Fibroblast of skin of scalp (primary cell): ENCODE results near the gene AFF3. TPM values are rescaled to one million over a fixed set of nuclear protein-coding genes. Genes with fewer than 3 reads are reported as not detected.
A peak's percentile ranks its signal among the peaks of the same experiment; 100 is the strongest.
"Not testable (repeated sequence)": the region's sequence is repeated elsewhere in the genome, so short reads cannot be mapped to it uniquely, and the experiment has no call there.

ENCODE experiments used
- DNase-seq: peaks from one replicate; pipeline ENCODE4 v3.0.0-alpha.2; 2013
- polyA plus RNA-seq, 2 experiments: library from polyadenylated mRNA; unstranded; fragments of 120-200 nt; gene quantifications; one replicate each; pipeline ENCODE4 v1.2.1, GENCODE V29; 2013; ENCODE audit not compliant: insufficient read length in 2 of 2

Gene AFF3
- polyA plus RNA-seq (2013, experiment 1 of 2; ENCODE audit: insufficient read length) = 64.1 TPM
- polyA plus RNA-seq (2013, experiment 2 of 2; ENCODE audit: insufficient read length) = 58.8 TPM

- DNase-seq = no peak
Measured at GRCh38 chr2:100142393-100142792, at the start of gene AFF3. Gene AFF3, minus strand, starts transcription at chr2:100142590. Its CDS starts 38,136 bp downstream, at chr2:100104454.

- no peak for DNase-seq
Measured at GRCh38 chr2:100189387-100189786, 47.0 kb upstream of the AFF3 start.

GRCh38 chr2:100188326-100188725 is 45.9 kb upstream of the AFF3 start:
- DNase-seq = no peak

- no peak for DNase-seq
Measured at GRCh38 chr2:100186126-100186525, 43.7 kb upstream of the AFF3 start.

GRCh38 chr2:100185516-100185915 is 43.1 kb upstream of the AFF3 start:
- DNase-seq = no peak

GRCh38 chr2:100185105-100185504 is 42.7 kb upstream of the AFF3 start:
- DNase-seq = no peak

- no peak for DNase-seq
Measured at GRCh38 chr2:100184055-100184737, 41.8 kb upstream of the AFF3 start.

GRCh38 chr2:100182494-100183361 is 40.3 kb upstream of the AFF3 start:
- DNase-seq = no peak

- no peak for DNase-seq
Measured at GRCh38 chr2:100180503-100180902, 38.1 kb upstream of the AFF3 start.

- DNase-seq = no peak
Measured at GRCh38 chr2:100179806-100180205, 37.4 kb upstream of the AFF3 start.

GRCh38 chr2:100178864-100179263 is 36.5 kb upstream of the AFF3 start:
- DNase-seq = no peak

- DNase-seq = peak; percentile 32
Measured at GRCh38 chr2:100178085-100178788, 35.8 kb upstream of the AFF3 start.

- no peak for DNase-seq
Measured at GRCh38 chr2:100176925-100177324, 34.5 kb upstream of the AFF3 start.

GRCh38 chr2:100174026-100174431 is 31.6 kb upstream of the AFF3 start:
- DNase-seq = peak; percentile 72

- DNase-seq = no peak
Measured at GRCh38 chr2:100166701-100167100, 24.3 kb upstream of the AFF3 start.

- no peak for DNase-seq
Measured at GRCh38 chr2:100163605-100164004, 21.2 kb upstream of the AFF3 start.

GRCh38 chr2:100161945-100162620 is 19.7 kb upstream of the AFF3 start:
- DNase-seq = no peak

GRCh38 chr2:100160396-100160795 is 18.0 kb upstream of the AFF3 start:
- DNase-seq = no peak

GRCh38 chr2:100151832-100152231 is 9.4 kb upstream of the AFF3 start:
- DNase-seq = not testable (repeated sequence)

- no peak for DNase-seq
Measured at GRCh38 chr2:100151310-100151709, 8.9 kb upstream of the AFF3 start.

GRCh38 chr2:100148883-100149282 is 6.5 kb upstream of the AFF3 start:
- no peak for DNase-seq

GRCh38 chr2:100146657-100146960 is 4.2 kb upstream of the AFF3 start:
- no peak for DNase-seq
